Stomach (tissue), 9 donors: ENCODE data around the gene PPP3R1. TPM values are rescaled to one million over a fixed set of nuclear protein-coding genes. Genes with fewer than 3 reads are reported as not detected.
A peak's percentile ranks its signal among the peaks of the same experiment; 100 is the strongest.

Experiments
- DNase-seq, 2 donors: peaks; one replicate each; pipeline versions ENCODE4 v3.0.0 to v3.0.0-alpha.2; 2013 to 2019
- H3K27ac ChIP-seq, 5 donors: fragments of 200-600 bp in 4 of 5; sonication (generic) in 4 of 5; one replicate each; pipeline ENCODE4 v1.5.1; 2013 to 2019; ENCODE audit warnings: mild to moderate bottlenecking in 1 of 5, moderate library complexity in 1 of 5
- H3K27me3 ChIP-seq, 3 donors: fragments of 200-600 bp; sonication (generic); one replicate each; pipeline ENCODE4 v1.5.1; 2017 to 2019; ENCODE audit warnings: mixed run types in 1 of 3
- H3K36me3 ChIP-seq, 4 donors: fragments of 200-600 bp; sonication (generic); 1 replicate in 3 of 4; 2 replicates in 1 of 4; pipeline ENCODE4 v1.5.1; 2016 to 2019
- H3K4me1 ChIP-seq, 4 donors: fragments of 200-600 bp; sonication (generic); one replicate each; pipeline ENCODE4 v1.5.1; 2016 to 2019
- H3K4me3 ChIP-seq, 4 donors: fragments of 200-600 bp; sonication (generic) in 3 of 4; one replicate each; pipeline ENCODE4 v1.5.1; 2016 to 2019; ENCODE audit warnings: mild to moderate bottlenecking in 1 of 4
- H3K9me3 ChIP-seq, 4 donors: fragments of 200-600 bp; sonication (generic); one replicate each; pipeline ENCODE4 v1.5.1; 2016 to 2019
- EP300 ChIP-seq: sonication (generic); formaldehyde crosslinking; IDR thresholded peaks from one replicate; pipeline ENCODE4 v1.6.1; 2017; ENCODE audit warnings: antibody characterized with exemption
- POLR2A ChIP-seq, 4 donors: fragments of 450-650 bp; IDR thresholded peaks; one replicate each; pipeline ENCODE4 v1.6.1; 2016; ENCODE audit warnings: antibody characterized with exemption in 4 of 4, control low read depth in 2 of 4, mild to moderate bottlenecking in 1 of 4, moderate library complexity in 1 of 4
- POLR2AphosphoS5 ChIP-seq, 3 donors: sonication (generic); formaldehyde crosslinking; IDR thresholded peaks; one replicate each; pipeline ENCODE4 v1.6.1; 2016; ENCODE audit warnings: antibody characterized with exemption in 3 of 3
- WGBS, 5 donors: extraction: QIAGEN DNeasy Blood & Tissue Kit in 3 of 5; methylation state at CpG; one replicate each; pipeline versions ENCODE4 v1.1.5 to v1.1.7; 2013 to 2018; 5-methylcytosine and 5-hydroxymethylcytosine counted together
- intact Hi-C: fragments of 100-400 bp; cut with DNase I; formaldehyde crosslinking; loops from one replicate; pipeline ENCODE4 v1.15.1; 2023; ENCODE audit warnings: low total_unique reads
- polyA plus RNA-seq, 3 donors: library from polyadenylated mRNA; stranded (reverse); fragments of 200-250 nt; gene quantifications; one replicate each; pipeline ENCODE4 v1.2.3, GENCODE V29; 2013
- total RNA-seq, 5 donors: library from RNA; depleted of rRNA; stranded (reverse); fragments of >200 nt; gene quantifications; one replicate each; pipeline versions ENCODE4 v1.1.0 to v1.2.3, GENCODE V29; 2014 to 2016
- TF ChIP-seq, protein P1 (sequence below), 7 experiments: fragments of 450-650 bp in 4 of 7; fragments of 200-600 bp in 3 of 7; sonication (generic) in 3 of 7; IDR thresholded peaks; one replicate each; pipeline ENCODE4 v1.5.1; 2016 to 2019; ENCODE audit warnings: antibody characterized with exemption in 7 of 7, control low read depth in 2 of 7, mild to moderate bottlenecking in 1 of 7
- donor health status: healthy with polysubstance abuse.
- donor health status: Bipolar disorder and iron deficiency.
- donor health status: healthy.

PPP3R1 gene
- total and polyA plus RNA-seq, 8 donors: 1.2 to 65.7 (median 19.8) TPM

DNA sequence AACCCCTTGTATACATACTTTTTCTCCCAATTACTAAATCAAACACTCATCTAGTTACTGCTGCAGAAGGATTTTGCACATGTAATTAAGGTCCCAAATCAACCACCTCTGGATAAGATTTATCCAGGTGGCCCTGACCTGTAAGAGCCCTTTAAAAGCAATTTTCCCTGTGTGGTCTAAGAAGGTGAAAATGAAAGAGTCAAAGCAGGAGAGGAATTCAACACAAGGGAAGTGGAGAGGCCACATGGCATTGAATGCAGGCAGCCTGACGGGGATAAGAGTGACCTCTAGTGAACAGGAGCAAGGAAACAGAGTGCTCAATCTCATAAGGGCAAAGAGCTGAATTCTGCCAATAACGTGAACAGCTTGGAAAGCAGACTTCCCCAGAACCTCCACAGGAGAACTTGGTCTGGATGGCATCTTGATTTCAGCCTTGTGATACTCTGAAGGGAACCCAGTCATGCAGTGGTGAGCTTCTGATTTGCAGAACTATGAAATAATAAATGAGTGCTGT, 27.2 kb downstream of the PPP3R1 start:
- peak; percentile 31 to 45 for DNase-seq
- 2 to 18% (median 11%) methylated on average over 2 of the region's 2 CpGs for WGBS, 5 donors
- H3K36me3 ChIP-seq: no peaks in the 10 kb centered on the region
- peaks cover 26 to 76% (median 50%) of the 10 kb centered on the region in 4 donors for H3K4me1 ChIP-seq
- intact Hi-C loops: no loop called here
- TF ChIP-seq POLR2AphosphoS5 (IDR thresholded peaks at IDR 0.05) (peak in 1 of 3 donors; percentile 49), EP300 (no peak), POLR2A (IDR thresholded peaks at IDR 0.05) (no peak)
- TF ChIP-seq, protein P1, sequence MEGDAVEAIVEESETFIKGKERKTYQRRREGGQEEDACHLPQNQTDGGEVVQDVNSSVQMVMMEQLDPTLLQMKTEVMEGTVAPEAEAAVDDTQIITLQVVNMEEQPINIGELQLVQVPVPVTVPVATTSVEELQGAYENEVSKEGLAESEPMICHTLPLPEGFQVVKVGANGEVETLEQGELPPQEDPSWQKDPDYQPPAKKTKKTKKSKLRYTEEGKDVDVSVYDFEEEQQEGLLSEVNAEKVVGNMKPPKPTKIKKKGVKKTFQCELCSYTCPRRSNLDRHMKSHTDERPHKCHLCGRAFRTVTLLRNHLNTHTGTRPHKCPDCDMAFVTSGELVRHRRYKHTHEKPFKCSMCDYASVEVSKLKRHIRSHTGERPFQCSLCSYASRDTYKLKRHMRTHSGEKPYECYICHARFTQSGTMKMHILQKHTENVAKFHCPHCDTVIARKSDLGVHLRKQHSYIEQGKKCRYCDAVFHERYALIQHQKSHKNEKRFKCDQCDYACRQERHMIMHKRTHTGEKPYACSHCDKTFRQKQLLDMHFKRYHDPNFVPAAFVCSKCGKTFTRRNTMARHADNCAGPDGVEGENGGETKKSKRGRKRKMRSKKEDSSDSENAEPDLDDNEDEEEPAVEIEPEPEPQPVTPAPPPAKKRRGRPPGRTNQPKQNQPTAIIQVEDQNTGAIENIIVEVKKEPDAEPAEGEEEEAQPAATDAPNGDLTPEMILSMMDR (IDR thresholded peaks at IDR 0.05): peak in 2 of 7 experiments; percentile 9 to 17
- H3K4me3 ChIP-seq: no peak overlapping the region
- H3K27ac ChIP-seq: peak overlapping the region in 3 of 5 donors; percentile 0 to 35 (median 7)
- H3K9me3 ChIP-seq: no peaks in the 10 kb centered on the region
- no peaks in the 10 kb centered on the region for H3K27me3 ChIP-seq

DNA sequence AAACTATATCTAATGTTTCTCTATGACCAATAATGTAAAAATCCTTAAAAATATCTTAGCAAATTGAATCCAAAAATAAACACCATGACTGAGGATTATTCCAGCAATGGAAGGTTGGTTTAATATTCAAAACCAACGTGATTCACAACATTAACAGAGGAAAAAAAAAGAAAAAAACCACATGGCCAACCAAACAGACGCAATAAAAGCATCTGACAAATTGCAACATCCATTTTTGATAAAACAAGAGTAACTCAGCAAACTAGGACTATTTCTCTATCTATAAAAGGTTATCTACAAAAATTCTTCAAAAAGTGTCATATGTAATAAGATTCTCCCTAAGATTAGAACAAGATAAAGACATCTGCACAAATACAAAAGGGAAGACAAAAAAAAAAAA, 28.9 kb downstream of the PPP3R1 start:
- Histone ChIP-seq H3K4me1 (peaks cover 28 to 82% (median 55%) of the 10 kb centered on the region in 4 donors), H3K4me3 (no peak overlapping the region), H3K36me3 (no peaks in the 10 kb centered on the region), H3K9me3 (no peaks in the 10 kb centered on the region), H3K27me3 (no peaks in the 10 kb centered on the region), H3K27ac (peak overlapping the region in 1 of 5 donors; percentile 23)
- DNase-seq: no peak
- WGBS, 5 donors: 41 to 50% (median 47%) methylated on average over 2 of the region's 2 CpGs
- intact Hi-C loops: no loop called here
- TF ChIP-seq, protein P1 (IDR thresholded peaks at IDR 0.05): no peak
- TF ChIP-seq POLR2AphosphoS5 (IDR thresholded peaks at IDR 0.05): no peak
- TF ChIP-seq POLR2A (IDR thresholded peaks at IDR 0.05): no peak
- no peak for TF ChIP-seq EP300

- H3K27me3 ChIP-seq: no peaks in the 10 kb centered on the region
- 87 to 88% (median 88%) methylated on average over 1 of the region's 1 CpG for WGBS, 5 donors
- no peak for DNase-seq
- no peaks in the 10 kb centered on the region for H3K9me3 ChIP-seq
- H3K36me3 ChIP-seq: no peaks in the 10 kb centered on the region
- peaks cover 29 to 87% (median 58%) of the 10 kb centered on the region in 4 donors for H3K4me1 ChIP-seq
- intact Hi-C loops: no loop called here
- H3K27ac ChIP-seq: peak overlapping the region in 1 of 5 donors; percentile 23
- no peak for TF ChIP-seq POLR2AphosphoS5 (IDR thresholded peaks at IDR 0.05)
- no peak for TF ChIP-seq EP300
- TF ChIP-seq, protein P1 (IDR thresholded peaks at IDR 0.05): no peak
- no peak for TF ChIP-seq POLR2A (IDR thresholded peaks at IDR 0.05)
- no peak overlapping the region for H3K4me3 ChIP-seq
Observed at GRCh38 chr2:68222287-68222686, 30.0 kb downstream of the PPP3R1 start.

- H3K27ac ChIP-seq: no peak overlapping the region
- intact Hi-C loops: no loop called here
- no peak for TF ChIP-seq EP300
- TF ChIP-seq, protein P1 (IDR thresholded peaks at IDR 0.05): no peak
- no peak for DNase-seq
- H3K36me3 ChIP-seq: peaks cover 0 to 11% (median 3%) of the 10 kb centered on the region in 4 donors
- no peaks in the 10 kb centered on the region for H3K9me3 ChIP-seq
- peaks cover 14 to 84% (median 59%) of the 10 kb centered on the region in 4 donors for H3K4me1 ChIP-seq
- WGBS, 5 donors: 10 to 45% (median 18%) methylated on average over 1 of the region's 1 CpG
- no peak overlapping the region for H3K4me3 ChIP-seq
- no peaks in the 10 kb centered on the region for H3K27me3 ChIP-seq
Observed at GRCh38 chr2:68218343-68218901, 33.9 kb downstream of the PPP3R1 start.
